HG03066 (cell line): ENCODE measurements around the gene FGF21.

ENCODE experiments used
- ATAC-seq: cut with Tn5 transposase; IDR thresholded peaks from one replicate; pipeline ENCODE4 v1.9.1; 2021; ENCODE audit warnings: low read depth; ENCODE audit not compliant: unreplicated experiment

FGF21 gene

DNA sequence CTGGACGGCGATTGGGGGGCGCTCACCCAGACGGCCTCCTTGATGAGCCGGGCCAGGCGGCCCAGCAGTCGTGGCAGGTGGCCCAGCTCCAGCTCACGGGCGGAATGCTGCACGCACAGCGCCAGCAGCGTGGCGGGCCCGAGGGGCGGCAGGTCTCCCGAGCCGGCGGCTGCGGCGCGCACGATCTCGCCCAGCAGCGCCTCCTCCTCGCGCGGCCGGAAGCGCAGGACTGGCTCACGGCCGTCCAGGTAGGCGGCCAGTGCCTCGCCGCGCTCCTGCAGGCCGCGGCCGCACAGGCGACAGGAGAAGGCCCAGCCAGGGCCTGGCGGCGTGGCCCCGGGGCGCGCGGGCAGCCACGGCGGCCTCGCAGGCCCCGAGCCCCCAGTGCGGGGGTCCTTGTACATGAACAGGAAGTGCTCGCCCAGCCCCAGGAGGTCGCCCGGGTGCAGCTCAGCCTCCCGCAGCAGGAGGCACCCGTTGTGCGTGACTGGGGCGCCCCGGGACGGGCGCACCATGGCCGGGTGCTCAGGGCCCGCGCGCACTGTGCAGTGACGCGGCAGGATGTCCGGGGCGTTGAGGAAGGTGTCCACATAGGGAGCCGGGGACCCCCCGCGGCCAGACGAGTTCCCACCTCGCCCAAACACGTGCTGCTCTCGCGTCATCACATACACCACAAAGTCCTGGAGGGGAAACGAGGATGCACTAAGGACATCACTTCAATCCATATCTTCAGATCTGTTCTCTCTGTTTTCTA, 26.2 kb upstream of the FGF21 start:
- ATAC-seq = no peak

DNA sequence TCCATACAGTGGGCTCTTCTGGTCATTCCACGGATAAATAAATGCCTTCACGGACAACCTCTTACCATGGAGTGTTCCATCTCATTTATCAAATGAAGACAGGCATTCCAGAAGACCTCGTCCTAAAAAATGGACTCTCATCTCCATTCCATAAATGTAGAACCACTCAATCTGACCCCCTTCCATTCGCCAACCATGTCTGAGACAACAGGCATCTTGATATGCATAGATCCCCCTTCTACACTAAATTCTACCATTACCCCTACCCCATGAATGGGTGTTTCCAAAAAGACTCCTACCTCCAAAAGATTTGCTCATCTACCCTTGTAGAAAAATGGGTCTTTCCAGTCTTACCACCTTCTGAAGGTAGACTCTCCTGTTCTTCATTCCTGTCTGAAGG, 23.9 kb upstream of the FGF21 start:
- no peak for ATAC-seq

GRCh38 chr19:48734625-48735024, 20.7 kb upstream of the FGF21 start:
- ATAC-seq = no peak

- no peak for ATAC-seq
Measured at GRCh38 chr19:48735031-48735615, 20.2 kb upstream of the FGF21 start.

DNA sequence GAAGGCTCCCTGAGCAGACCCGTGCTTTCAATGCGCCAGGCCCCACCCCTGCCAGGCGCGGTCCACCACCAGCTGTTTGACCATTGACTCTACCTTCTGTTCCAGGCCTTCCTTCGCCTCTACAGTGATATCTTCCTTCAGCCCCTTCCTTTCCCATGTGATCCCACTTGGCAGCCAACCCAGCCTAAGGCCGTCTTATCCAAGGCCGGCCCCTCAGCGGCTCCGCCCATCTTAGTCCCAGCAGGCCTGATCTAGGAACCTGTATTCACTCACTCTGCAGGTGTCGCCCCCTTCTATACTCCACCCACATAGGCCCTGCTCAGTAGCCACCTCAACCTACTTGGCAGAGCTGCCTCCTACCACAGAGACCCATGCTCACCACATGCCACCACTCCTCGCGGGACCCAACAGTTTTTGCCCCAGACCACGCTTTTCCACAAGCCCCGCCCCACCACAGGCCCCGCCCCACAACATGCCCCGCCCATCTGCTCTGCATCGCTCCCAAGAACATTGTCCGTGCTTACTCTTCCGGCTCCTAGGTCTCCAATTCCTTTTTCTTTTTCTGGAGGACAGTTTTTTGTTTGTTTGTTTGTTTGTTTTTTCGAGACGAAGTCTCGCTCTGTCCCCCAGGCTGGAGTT, 17.8 kb upstream of the FGF21 start:
- ATAC-seq = no peak

DNA sequence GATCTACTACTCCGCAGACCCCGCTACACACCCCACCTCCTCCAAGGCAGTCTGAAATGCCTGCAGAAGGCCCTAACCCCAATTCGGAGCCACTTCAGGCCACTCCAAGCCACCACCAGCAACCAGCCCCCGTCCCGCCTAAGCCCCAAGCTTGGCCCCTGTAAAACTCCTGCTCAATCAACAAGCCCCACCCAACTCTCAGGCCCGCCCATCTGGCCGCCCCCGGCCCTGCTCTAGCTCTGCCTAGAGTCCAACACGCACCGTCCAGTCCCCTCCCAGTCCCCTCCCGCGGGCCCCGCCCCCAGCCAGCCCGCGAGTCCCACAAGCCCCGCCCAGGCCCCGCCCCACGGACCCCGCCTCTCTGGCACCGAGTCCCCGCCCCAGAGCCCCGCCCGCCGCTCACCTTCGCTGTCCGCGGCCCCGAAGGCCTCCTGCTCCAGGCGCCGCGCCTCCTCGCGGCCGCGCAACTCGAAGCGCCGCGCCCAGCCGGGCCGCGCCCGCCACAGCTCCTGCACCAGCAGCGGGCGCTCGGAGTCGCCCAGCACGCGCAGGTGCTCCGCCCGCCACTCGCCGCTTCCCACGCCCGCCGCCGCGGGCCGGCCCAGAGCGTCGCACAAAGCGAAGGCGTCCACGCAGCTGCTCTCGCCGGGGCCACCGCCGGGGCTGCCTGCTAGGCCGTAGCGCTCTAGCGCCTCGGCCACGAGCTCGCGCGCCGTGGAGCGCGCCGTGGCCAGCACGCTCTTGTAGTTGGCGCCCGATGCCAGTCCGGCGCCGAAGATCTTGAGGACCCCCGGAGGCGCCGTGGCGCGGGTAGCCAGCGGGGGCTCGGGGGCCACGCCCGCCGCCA, 16.5 kb upstream of the FGF21 start:
- peak; percentile 74 for ATAC-seq

- no peak for ATAC-seq
Measured at GRCh38 chr19:48739404-48740163, 15.7 kb upstream of the FGF21 start.

DNA sequence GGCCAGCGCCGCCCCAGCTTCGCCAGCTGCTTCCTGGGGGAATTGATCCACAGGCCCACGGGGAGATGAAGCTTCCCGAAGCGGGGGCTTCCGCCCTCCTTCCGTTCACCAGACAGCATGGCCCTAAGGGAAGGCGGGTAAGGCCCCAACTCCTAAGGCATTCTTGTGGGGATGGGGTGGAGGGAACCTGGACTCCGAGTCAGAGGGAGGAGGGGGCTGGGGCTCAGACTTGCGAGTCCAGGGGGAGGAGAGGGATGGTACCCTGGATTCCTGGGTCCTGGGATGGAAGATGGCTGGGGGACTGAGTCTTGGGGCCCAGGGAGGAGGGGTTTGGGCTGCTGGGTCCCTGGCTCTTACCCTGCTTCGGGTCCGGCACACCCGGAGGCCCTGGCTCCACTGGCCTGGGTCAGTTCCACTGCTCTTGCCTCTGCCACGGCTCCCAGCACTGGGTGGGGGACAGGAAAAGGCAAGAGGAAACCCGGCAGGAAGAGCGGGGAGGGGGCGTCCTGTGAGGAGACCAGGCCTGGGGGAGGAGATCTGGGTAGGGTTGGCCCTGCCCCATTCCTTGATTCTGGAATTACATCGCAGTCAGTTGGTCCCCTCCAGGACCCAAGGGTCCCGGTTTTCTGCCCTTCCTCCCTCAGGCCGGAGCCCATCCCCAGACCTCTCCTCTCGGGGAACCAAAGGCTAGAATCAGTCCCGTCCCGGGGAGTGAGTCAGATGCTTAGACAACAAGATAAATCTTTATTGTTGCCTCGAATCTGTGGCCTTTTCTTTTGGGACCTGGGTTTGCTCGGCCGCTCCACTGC, 15.0 kb upstream of the FGF21 start, which contains the start of gene RASIP1:
Gene RASIP1 (minus strand): TSS at position 447 of the 809 bp plus-strand sequence. CDS start 328 bp downstream, at position 119.
- no peak for ATAC-seq

- no peak for ATAC-seq
Measured at GRCh38 chr19:48741129-48741999, 14.0 kb upstream of the FGF21 start.

DNA sequence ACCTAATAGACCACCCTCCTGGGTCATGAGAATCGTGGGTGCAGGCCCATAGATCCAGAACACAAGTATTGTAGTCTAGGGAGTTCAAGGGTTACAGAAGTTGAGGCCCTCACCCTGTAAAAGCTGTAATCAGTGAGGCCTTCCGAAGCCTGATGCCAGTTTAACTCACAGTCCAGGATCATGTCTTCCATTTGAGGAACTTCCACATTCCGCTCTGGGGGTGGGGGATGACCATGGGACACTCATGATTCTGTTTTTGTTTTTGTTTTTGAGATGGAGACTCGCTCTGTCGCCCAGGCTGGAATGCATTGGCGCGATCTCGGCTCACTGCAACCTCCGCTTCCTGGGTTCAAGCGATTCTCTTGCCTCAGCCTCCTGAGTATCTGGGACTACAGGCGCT, 13.2 kb upstream of the FGF21 start:
- no peak for ATAC-seq

DNA sequence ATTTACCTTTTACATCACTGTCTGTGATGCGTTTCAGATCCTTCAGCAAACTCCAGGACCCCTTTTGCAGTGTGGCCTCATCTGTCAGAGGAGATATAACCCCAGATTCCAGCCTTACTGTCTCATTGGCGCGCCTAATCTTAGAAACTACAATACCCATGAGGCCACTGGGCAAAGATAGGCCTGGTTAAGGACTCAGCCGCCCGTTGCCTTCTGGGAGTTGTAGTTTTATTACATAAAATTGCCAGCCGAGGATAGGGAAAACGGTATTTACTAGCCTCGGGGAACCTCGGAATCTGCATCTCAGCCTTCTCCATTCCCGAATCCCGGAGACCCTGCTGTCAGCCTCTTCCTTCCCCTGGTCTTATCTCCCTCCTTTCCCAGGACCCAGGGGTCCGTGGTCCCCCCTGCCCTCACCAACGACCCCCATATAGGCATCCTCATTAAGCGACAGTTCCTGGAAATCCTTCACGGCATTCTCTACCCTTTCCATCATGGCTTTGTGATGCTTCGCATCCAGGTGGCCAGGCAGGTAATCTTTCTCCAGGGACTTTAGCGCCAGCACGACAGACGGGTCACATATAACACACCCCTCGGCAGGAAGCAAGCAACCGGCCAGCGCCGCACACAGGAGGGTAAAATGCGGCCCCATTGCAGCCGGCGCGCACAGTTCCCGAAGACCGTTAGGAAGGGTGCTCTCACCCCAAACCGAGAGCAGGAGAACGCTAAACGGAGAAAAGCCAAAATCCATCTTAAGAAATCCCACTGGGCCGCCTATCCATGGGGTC, 9.9 kb upstream of the FGF21 start:
- ATAC-seq = no peak

DNA sequence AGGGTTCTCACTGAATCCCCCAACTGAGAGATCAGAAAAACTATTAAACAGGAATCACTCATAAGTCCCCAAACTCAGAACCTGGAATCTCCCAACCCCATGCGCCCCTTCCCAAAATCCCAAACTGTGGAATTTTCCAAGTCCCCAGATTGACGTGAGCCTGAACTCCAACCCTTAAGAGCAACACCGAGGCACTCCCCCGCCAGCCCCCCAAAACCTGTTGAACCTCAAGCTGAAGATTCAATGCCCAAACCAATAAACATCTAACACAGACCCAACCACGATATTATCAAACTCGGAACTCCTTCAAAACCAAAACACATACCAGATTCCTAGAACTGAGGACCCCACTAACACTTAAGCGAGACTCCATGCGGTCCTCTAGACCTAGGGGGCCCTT, 9.2 kb upstream of the FGF21 start:
- ATAC-seq = no peak

- no peak for ATAC-seq
Measured at GRCh38 chr19:48746738-48747575, 8.4 kb upstream of the FGF21 start, which contains the start of gene IZUMO1. IZUMO1 (minus strand) TSS chr19:48746909; CDS start chr19:48745859, 1,050 bp downstream.

DNA sequence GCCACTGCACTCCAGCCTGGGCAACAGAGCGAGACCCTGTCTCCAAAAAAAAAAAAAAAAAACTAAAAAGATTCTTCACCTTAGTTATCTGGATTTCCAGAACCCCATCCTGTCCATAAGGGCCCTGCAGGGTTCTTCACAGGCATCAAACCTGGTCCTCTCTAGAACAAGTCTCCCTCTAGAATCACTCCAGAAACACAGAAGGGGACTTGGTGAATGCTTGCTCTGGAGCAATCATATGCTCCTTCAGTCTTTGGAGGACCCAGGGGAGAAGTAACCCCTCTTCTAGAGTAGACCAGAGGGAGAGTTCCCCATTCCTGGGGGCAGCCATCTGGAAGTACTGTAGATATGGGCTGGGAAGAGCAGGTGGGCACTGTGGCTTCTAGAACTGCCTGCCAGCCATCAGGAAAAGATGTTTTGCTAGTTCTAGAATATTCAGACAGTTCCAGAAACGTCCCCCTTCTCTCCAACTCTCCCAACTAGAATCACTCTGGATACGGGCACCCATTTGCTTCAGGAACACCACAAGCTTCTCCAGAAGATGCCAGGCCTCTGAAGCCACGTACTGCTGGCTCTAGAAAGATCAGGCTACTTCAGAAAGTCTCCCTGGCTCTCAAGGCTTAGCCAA, 5.6 kb upstream of the FGF21 start:
- no peak for ATAC-seq

DNA sequence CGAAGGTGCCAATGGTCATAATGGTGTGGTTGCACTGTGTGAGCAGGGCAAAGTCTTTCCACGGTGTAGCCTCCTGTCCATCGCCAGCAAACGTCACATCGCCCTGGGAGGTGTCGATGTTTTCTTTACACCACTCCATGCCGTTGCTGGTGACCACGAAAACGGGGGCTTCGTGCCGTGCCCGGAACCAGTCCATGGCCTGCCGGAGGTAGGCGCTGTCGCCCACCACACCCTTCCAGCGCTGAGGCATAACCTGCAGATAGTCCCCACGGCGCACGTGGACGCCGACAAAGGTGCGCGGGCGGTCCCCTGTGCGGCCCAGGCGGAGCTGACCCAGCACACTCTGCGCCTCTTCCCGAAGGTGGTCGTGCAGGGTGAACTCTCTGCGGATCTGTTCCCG, 5.0 kb upstream of the FGF21 start:
- no peak for ATAC-seq

GRCh38 chr19:48750771-48751504, 4.4 kb upstream of the FGF21 start:
- ATAC-seq = no peak
